ENCODE results near the gene BHLHA15. TPM values are rescaled to one million over a fixed set of nuclear protein-coding genes. Genes with fewer than 3 reads are reported as not detected.

Gene BHLHA15
- total RNA-seq, 1 donor from 2014 or later: not detected

DNA sequence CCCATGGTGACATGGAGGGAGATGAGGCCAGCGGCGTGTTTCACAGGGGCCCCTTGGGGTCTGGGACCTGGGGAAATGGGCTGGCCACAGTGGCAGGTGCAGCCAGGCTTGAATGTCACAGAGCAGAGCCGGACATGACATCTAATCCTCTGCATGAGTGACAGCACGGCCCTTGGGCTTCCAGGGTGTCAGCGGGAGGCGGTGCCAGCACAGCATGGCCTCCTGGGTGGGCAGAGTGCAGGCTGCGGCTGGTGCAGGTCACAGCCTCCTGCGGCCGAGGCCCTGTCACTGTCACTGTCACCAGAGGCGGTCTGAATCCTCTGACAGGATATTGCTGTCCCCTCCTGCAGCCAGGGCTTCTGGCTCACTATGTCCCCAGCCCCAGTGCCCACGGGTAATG lies 18.2 kb downstream of the BHLHA15 start:
- TF ChIP-seq, protein P1, sequence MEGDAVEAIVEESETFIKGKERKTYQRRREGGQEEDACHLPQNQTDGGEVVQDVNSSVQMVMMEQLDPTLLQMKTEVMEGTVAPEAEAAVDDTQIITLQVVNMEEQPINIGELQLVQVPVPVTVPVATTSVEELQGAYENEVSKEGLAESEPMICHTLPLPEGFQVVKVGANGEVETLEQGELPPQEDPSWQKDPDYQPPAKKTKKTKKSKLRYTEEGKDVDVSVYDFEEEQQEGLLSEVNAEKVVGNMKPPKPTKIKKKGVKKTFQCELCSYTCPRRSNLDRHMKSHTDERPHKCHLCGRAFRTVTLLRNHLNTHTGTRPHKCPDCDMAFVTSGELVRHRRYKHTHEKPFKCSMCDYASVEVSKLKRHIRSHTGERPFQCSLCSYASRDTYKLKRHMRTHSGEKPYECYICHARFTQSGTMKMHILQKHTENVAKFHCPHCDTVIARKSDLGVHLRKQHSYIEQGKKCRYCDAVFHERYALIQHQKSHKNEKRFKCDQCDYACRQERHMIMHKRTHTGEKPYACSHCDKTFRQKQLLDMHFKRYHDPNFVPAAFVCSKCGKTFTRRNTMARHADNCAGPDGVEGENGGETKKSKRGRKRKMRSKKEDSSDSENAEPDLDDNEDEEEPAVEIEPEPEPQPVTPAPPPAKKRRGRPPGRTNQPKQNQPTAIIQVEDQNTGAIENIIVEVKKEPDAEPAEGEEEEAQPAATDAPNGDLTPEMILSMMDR (IDR thresholded peaks at IDR 0.05; ENCODE audit: borderline replicate concordance): no peak
- peaks cover 93% of the 10 kb centered on the region for H3K36me3 ChIP-seq
- intact Hi-C loops (cut with micrococcal nuclease): no loop called here
- H3K4me1 ChIP-seq: no peaks in the 10 kb centered on the region
- no peaks in the 10 kb centered on the region for H3K27me3 ChIP-seq (ENCODE audit: low read depth)
- no peak overlapping the region for H3K4me3 ChIP-seq
- H3K9me3 ChIP-seq (replicated peaks): no peaks in the 10 kb centered on the region
- no peak overlapping the region for H3K27ac ChIP-seq (replicated peaks)
- no peak for DNase-seq

DNA sequence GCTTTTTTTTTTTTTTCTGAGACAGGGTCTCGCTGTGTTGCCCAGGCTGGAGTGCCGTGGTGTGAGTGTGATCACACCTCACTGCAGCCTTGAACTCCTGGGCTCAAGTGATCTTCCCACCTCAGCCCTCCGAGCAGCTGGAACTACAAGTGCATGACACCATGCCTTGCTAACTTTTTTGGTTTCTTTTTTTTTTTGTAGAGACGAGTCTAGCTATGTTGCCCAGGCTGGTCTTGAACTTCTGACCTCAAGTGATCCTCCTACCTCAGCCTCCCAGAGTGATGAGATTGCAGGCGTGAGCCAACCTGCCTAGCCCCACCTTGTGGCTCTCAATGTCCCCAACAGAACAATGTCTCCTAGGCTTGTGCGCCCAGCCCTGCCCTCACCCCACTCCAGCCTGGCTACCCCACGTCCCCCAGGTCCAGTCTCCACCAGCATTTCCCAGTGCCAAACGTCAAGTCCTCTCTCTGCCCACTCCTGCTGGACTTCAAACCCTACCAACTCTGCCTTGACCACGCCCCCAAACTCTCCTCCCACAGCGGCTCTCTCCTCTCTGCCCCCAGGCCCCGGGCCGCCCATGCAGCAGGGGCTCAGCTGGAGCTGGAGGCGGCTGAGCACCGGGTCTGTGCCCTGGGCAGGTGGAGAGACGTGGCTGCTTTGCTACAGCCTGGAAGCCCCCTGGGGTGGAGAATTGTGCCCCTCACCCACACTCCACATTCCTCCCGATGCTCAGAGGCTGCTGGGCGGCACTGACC lies 18.9 kb downstream of the BHLHA15 start:
- Histone ChIP-seq H3K9me3 (replicated peaks) (no peaks in the 10 kb centered on the region), H3K27ac (replicated peaks) (no peak overlapping the region), H3K36me3 (peaks cover 90% of the 10 kb centered on the region), H3K4me3 (no peak overlapping the region), H3K4me1 (no peaks in the 10 kb centered on the region), H3K27me3 (ENCODE audit: low read depth) (no peaks in the 10 kb centered on the region)
- no peak for DNase-seq
- intact Hi-C loops (cut with micrococcal nuclease): no loop called here
- TF ChIP-seq, protein P1 (IDR thresholded peaks at IDR 0.05; ENCODE audit: borderline replicate concordance): no peak

DNA sequence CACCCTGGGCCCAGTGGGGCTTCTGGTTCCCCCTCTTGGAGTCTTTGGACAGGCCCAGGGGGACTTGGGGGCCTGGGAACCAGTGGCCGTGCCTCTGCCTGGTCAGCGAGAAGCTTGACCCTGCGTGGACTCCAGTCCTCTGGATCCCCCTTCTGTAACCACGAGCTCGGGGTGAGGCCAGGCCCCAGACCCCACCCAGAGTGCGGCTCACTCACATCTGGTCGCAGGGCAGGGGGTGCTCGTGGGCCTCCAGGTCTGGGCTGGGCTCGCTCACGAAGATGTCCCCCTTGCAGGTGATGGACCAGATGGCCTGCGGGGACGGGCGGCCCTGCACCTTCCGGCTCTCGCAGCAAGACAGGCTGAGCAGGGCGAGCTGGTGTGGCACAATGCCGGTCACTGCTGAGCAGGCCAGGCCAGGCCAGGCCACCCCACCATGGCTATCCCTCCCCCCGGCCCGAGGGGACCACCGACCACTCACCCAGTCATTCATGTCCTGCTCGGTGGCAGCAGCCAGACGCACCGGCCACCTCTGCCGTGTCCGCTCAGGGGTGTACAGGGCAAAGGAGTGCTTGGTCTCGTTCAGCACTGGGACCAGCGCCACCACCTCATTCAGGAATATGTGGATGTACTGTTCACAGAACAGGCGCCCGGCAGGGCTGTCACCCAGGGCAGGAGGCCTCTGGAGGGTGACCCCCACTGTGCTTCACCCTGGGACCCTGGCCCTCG lies 19.7 kb downstream of the BHLHA15 start:
- intact Hi-C loops (cut with micrococcal nuclease): no loop called here

DNA sequence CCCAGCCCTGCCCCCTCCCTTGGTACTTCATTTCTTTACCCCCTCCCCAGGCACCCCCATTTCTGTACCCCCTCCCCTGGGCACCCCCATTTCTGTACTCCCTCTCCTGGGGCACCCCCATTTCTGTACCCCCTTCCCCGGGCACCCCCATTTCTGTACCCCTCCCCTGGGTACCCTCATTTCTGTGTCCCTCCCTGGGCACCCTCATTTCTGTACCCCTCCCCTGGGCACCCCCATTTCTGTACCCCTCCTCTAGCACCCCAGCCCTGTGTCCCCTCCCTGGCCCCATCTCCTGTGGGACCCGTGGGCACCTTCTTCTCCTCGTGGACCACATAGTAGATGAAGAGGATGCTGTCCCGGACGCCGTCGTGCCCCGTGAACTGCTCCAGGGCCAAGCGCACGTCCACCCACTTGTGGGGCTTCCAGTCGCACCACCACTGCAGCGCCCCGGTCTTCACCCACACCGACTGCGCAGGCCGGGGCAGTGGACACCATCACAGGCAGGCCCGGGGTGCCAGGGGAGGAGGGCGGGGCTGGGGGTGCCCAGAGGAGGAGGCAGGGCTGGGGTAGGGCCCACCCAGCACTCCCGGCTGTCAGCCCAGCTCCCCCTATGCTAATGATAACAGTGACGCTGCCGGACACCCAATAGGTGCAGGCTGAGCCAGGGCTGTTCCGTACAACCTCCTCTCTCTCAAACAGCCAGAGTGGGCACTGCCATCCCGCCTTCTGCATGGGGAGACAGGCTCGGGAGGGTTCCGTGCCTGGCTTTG lies 20.4 kb downstream of the BHLHA15 start:
- DNase-seq: no peak
- peaks cover 86% of the 10 kb centered on the region for H3K36me3 ChIP-seq

More for the DNA sequence above, 19.7 kb downstream of the BHLHA15 start:
- H3K4me1 ChIP-seq: no peaks in the 10 kb centered on the region
- TF ChIP-seq, protein P1 (IDR thresholded peaks at IDR 0.05; ENCODE audit: borderline replicate concordance): no peak
- H3K27ac ChIP-seq (replicated peaks): no peak overlapping the region
- DNase-seq: no peak
- H3K4me3 ChIP-seq: no peak overlapping the region
- H3K27me3 ChIP-seq (ENCODE audit: low read depth): no peaks in the 10 kb centered on the region
- peaks cover 86% of the 10 kb centered on the region for H3K36me3 ChIP-seq
- H3K9me3 ChIP-seq (replicated peaks): no peaks in the 10 kb centered on the region

DNA sequence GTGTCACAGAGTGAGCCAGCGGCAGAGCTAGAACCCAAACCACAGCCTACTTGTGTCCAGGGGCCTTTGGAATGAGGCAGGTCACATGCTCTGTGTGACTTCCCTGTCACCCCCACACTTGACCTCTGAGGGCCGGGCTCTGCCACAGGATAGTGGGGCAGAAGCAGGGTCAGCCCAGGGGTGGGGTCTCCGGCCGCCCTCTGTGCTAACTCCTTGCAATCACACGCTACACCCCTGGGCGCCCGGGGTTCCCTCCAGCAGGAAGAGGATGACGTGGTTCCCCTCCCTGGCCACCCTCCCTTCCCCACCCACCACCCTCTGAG lies 21.0 kb downstream of the BHLHA15 start:
- H3K4me1 ChIP-seq: no peaks in the 10 kb centered on the region
- H3K27me3 ChIP-seq (ENCODE audit: low read depth): no peaks in the 10 kb centered on the region
- TF ChIP-seq, protein P1 (IDR thresholded peaks at IDR 0.05; ENCODE audit: borderline replicate concordance): no peak
- intact Hi-C loops (cut with micrococcal nuclease): no loop called here
- H3K9me3 ChIP-seq (replicated peaks): no peaks in the 10 kb centered on the region
- H3K27ac ChIP-seq (replicated peaks): no peak overlapping the region
- no peak for DNase-seq
- H3K36me3 ChIP-seq: peaks cover 86% of the 10 kb centered on the region
- no peak overlapping the region for H3K4me3 ChIP-seq

More for the DNA sequence above, 20.4 kb downstream of the BHLHA15 start:
- Histone ChIP-seq H3K4me3 (no peak overlapping the region), H3K4me1 (no peaks in the 10 kb centered on the region), H3K9me3 (replicated peaks) (no peaks in the 10 kb centered on the region), H3K27me3 (ENCODE audit: low read depth) (no peaks in the 10 kb centered on the region), H3K27ac (replicated peaks) (no peak overlapping the region)
- intact Hi-C loops (cut with micrococcal nuclease): no loop called here
- TF ChIP-seq, protein P1 (IDR thresholded peaks at IDR 0.05; ENCODE audit: borderline replicate concordance): no peak
